Jurkat, Clone E6-1 (cell line): ENCODE measurements around the gene ATG101.
"Not testable (repeated sequence)": the region's sequence is repeated elsewhere in the genome, so short reads cannot be mapped to it uniquely, and the experiment has no call there.

ENCODE experiments used
- DNase-seq: peaks from one replicate; pipeline ENCODE4 v3.0.0-alpha.2; 2011; ENCODE audit warnings: low read depth, low spot score
- H3K4me3 ChIP-seq: 2 replicates; pipeline ENCODE4 v1.5.1; 2011; ENCODE audit warnings: mild to moderate bottlenecking, low read length, control low read depth, moderate library complexity

ATG101 gene

DNA sequence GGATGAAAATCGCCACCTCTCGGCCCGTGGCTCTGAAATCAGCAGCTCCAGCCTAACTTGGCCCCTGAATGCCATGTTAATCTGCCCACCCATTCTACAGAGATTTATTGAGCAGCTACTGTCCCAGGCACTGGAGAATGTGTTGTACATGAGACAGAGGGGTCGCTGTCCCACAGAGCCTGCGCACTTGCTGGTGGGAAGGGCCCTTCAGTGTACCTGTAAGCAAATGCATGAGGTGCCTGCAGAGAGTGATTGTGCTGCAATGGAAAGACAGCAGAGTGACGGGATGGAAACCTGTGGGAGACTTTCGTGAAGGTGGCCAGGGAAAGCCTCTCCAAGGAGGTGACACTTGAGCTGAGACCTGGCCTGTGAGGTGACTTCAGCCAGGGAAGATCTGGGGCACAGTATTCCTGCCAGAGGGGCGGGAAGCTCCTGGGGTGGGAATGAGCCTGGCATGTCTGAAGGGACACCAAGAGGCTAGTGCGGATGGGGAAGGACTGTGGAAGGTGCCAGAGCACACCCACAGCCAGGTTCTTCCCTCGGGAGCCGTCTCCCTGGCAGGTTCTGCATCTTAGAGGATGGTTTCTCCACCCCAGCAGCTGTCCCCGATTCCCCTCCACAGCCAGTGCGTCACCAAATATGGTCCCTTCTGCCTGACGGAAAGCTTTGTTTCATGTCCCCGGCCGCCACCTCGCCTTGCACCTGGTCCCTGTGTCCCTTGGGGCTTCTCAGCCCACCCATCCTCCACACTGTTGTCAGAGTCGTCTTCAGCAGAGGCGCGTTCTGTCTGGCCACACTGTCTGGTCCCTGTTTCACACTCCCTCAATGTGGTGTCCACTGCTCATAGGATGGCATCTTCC, 18.4 kb downstream of the ATG101 start:
- DNase-seq: no peak
- H3K4me3 ChIP-seq: no peak overlapping the region

DNA sequence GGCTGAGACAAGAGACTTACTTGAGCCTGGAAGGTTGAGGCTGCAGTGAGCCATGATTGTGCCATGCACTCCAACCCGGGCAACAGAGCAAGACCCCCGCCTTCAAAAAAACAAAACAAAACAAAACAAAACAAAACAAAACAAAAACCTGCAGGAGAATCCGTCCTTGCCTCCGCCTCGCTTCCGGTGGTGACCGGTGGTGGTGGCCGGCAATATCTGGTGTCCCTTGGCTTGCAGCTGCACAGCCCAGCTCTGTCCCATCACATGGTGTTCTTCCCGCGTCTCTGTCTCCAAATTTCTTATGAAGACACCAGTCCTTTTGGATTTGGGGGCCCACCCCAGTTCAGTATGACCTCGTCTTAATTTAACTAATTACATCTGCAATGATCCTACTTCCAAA, 19.7 kb downstream of the ATG101 start:
- no peak for DNase-seq
- no peak overlapping the region for H3K4me3 ChIP-seq

DNA sequence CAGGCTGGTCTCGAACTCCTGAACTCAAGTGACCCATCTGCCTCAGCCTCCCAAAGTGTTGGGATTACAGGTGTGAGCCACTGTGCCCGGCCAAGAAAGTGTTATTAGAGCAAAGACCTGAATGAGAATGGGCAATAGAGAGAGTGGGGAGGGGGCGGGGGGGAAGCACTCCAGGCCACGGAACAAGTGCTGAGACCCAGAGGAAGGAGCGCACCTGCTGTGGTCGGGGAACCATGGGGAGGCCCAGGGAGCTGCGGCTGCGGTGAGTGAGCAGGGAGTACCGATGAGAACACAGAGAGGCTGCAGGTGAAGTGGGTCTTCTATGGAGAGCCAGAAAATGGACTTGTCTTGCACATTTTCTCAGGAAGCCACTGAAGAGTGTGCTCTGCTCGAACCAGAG, 20.5 kb downstream of the ATG101 start:
- no peak overlapping the region for H3K4me3 ChIP-seq
- peak; percentile 69 for DNase-seq

DNA sequence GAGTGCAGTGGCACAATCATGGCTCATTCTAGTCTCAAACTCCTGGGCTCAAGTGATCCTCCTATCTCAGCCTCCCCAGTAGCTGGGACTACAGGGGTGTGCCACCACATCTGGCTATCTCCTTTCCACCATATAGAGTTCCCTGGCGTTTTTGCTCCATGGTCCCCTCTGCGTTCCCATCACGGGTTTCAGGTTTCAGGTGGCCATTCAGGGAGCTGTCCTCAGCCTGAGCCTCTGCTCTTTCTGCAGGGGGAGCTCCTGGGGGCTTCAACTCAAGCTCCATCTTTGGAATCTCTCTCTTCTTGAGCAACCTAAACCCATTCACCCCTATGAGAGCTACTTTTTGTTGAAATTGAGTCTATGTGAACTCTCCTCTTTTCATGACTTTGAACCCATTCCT, 21.3 kb downstream of the ATG101 start:
- no peak for DNase-seq
- no peak overlapping the region for H3K4me3 ChIP-seq

DNA sequence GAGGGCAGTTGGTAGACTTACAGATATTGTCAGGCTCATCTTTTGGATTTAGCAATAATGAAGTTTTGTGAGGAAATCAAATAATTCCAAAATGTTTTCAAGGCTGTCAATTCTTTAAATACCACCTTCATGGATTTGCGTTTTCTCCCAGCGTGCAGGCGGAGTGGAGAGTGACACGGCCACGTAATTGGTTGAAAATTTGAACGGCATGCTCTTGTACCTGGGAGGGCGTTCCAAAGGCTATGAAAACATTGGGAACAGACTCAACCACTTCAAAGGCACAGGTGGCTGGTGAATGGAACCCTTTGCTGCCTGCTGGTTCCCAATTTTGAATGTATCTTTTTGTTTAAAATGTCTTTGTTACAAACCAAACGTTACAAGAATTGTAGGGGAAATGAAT, 22.1 kb downstream of the ATG101 start:
- H3K4me3 ChIP-seq: no peak overlapping the region
- no peak for DNase-seq

DNA sequence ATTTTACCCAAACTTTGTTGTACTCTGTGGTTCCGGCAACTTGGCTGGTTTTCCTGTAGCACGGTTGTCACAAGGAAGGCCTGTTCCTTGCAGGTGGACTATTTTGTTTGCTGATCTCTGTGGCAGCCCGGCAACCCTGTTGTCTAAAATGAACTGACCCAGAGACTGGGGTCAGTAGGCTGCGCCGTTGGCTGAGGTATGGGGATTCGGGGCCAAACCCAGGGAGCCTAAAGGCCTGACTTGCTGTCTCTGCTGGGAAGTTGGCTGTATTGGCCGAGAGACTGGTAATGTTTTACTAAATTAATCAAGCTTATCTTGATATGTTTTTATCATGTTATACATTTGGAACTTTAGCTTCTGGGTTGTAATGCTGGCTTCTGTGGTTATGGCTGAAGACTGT, 23.6 kb downstream of the ATG101 start:
- DNase-seq: no peak
- no peak overlapping the region for H3K4me3 ChIP-seq

DNA sequence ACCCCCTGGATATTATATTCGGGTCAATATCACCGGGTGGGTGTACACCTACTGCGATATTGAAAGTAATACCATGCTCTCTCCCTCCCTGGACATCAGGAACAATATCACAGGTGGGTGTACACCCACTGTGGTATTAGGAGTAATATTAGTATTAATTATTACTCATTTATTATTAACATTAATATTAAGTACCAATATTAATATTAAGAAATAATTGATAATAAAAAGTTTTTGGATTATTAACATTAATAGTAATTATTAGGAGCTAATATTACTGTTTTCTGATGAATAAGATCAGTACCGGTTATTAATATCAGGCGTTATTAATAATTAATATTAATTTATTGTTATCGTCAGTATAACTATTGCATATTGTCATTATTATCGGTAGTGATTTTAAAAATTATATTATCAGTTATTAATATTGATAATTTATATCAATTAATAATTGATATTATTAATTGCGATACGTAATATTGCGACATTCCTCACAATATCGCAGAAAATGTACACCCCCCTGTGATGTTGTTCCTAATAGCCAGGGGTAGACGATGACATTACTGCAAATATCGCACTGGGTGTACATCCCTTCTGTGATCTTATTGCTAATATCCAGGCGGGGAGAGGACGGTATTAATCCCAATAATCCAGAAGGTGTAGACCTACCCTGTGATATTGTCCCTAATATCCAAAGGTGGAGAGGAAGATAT, 26.7 kb downstream of the ATG101 start:
- H3K4me3 ChIP-seq: no peak overlapping the region
- DNase-seq: no peak

DNA sequence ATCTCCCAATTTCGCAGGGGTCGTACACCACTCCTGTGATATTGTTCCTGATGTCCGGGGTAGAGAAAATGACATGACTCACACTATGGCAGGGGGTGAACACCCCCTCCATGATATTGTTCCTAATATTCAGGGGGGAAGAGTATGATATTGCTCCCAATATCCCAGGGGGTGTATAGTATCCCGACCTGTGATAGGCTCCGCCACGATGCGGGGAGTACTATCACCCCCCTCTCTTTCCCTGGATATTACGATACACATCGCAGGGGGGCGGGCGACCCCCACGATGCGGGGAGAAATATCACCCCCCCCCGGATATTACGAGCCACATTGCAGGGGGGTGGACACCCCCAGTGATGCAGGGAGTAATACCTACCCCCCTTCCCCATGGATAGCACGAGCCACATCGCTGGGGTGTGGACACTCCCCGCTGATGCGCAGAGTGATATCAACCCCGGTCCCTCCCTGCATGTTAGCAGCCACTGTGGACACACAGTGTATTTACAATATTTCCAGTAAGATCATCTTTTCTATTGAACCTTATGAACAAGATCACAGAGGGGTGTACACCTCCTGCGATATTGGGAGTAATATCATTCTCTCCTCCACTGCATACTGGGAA, 27.4 kb downstream of the ATG101 start:
- DNase-seq: no peak

DNA sequence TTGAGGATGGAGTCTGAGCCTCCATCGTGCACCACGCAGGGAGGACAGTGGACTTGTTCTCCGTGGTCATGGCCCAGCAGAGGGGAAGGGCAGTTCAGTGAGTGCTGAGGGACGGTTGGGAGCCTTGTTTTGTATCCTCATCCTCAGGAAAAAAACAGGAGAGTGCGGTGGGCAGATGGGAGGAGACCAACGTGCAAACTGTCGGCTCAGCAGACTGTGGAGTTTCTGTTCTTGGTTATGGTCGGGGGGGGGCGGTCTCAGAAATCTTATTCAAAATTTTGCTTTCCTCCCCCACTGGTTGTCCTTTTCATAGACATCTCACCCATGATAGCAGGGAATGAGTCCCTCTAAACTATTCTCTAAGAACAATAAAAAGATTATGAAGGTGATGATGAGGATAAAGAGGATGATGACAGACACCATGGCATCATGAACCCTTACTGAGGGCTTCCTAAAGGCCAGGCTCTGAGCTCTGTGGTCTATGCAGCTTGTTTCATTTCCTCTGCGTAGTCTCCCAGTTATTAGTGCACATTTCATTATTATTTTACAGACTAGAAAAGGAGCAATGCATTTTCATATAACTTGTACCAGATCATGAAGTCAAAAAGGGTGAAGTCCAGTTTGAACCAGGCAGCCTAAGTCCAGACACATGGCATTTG, 34.8 kb downstream of the ATG101 start:
- H3K4me3 ChIP-seq, DNase-seq: not testable (repeated sequence)

More for the DNA sequence above, 27.4 kb downstream of the ATG101 start:
- no peak overlapping the region for H3K4me3 ChIP-seq

DNA sequence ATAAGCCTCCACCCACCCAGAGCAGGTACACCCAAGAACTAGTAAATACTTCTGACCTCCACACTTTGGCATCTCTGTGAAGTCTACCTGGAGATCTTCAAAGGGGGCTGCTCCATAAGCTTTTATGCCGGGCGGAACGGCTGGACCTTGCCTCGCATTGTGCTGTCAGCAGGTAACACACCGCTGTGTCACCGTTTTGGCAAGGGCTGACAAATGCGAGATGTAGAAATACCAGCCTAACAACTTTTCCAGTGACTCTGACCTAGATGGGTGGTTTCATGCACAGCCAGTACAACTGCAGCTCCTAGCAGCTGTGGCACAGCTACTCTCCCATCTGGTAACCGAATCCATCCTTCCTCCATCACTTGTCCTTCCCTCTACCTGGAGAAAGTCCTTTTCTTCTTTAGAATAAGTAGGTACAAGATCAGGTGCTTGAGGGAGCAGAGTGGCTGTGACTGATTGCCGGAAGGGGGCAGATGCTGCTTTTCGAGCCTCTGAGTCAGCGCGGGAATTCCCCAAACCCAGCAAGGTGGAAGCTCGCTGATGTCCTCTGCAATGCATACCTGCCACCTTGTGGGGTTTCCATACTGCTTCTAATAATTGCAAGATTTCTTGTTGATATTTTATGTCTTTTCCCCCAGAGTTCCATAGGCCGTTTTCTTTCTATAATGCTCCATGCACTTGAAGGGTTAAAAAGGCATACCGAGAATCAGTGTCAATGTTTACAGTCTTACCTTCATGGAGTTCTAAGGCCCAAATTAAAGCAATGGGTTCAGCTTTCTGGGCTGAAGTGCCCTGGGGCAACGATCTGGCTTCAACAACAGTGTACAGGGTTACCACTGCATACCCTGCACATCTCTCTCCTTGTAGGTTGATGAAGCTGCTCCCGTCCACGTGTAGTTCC, 46.7 kb downstream of the ATG101 start:
- H3K4me3 ChIP-seq, DNase-seq: not testable (repeated sequence)

DNA sequence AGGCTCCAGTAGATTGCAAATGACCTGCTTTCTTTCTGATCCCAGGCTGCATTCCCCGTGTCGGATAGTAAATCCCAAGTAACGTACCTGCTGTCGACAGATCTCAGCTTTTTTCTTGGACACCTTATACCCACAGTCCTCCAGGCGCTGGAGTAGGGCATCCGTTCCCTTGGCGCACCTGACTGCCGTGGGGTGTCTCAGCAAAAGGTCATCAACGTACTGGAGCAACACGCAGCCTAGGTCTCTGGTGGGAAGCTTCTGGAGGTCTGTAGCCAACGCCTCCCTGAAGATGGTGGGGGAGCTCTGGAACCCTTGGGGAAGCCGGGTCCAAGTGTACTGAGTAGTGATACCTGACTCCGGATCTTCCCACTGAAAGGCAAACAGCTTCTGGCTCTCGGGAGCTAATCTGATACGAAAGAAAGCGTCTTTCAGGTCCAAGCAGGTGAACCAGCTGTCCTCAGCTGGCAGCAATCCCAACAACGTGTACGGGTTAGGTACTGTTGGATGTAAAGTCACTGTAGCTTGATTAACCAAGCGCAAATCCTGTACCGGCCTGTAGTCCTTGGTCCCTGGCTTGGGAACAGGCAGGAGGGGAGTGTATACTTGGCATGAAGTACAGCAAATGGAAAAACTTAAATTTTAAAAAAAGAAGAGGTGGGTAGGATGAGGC, 48.2 kb downstream of the ATG101 start:
- H3K4me3 ChIP-seq, DNase-seq: not testable (repeated sequence)

DNA sequence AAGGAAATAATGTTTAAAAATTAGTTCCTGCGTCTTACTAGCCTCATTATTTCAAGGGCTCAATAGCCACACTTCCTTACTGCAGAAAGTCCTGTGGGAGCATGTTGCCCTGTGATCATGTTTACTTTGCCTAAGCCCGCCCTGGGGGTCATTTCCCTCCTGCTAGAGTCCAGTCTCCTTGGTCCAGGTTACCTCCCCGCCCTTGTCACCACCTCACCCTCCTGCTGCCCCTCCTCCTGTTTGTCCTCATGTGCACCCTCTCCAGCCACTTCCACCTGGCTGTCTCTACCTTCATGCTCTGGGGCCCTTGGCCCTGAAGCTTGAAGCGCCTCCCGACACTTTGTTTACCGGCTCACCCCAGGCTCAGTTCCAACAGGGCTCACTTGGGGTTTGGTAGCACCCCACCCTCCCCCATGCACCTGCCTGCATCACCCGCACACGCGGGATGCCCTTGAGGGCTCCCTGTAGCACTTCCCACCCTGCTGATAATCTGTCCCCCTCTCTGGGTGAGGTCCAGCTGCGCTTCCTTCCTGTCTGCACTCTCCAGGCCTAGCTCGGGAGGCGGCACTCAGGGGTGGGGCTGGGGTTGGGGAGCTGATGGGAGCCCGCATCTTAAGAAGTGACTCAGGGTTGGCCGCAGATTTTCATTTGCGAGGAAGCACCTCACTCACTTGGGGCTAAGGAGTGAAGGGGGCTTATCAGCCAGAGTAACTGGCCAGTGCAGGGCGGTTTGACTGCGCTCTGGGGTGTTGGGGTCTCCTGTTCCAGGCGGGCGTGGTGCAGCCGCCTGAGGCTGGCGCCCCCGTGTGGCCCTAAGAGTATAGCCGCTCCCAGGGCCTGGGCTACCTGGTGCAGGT, 49.8 kb downstream of the ATG101 start:
- peak; percentile 35 for DNase-seq
- no peak overlapping the region for H3K4me3 ChIP-seq

DNA sequence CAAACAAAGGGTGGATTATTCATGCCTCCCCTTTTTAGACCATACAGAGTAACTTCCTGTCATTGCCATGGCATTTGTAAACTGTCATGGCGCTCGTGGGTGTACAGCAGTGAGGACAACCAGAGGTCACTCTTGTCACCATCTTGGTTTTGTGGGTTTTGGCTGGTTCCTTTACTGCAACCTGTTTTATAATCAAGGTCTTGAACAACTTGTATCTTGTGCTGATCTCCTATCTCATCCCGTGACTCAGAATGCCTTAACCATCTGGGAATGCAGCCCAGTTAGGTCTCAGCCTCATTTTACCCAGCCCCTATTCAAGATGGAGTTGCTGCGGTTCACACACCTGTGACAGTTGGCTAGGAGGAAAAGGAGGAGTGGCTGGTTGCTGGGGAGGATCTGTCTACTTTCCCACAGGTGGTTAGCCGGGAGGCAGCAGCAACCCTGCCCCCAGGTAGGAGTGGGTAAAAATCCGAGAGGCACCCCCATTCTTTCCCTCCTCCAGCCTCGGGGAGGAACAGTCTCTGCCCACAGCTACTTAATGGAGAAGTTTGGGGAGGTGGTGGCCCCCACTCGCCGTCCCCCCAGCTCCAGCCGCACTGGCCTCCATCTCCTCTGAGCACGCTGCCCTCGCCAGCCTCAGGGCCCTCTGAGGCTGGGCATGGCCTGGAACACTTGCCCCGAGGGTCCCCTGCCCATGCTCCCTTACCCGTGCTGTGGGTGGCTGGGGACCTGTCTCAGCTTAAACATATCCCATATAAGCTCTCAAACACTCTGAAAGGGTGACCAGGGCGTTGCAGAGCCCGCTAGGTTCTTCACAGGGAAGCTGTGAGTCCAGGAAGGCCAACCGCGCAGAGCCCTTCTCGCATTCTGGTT, 51.4 kb downstream of the ATG101 start:
- H3K4me3 ChIP-seq: no peak overlapping the region
- DNase-seq: no peak

DNA sequence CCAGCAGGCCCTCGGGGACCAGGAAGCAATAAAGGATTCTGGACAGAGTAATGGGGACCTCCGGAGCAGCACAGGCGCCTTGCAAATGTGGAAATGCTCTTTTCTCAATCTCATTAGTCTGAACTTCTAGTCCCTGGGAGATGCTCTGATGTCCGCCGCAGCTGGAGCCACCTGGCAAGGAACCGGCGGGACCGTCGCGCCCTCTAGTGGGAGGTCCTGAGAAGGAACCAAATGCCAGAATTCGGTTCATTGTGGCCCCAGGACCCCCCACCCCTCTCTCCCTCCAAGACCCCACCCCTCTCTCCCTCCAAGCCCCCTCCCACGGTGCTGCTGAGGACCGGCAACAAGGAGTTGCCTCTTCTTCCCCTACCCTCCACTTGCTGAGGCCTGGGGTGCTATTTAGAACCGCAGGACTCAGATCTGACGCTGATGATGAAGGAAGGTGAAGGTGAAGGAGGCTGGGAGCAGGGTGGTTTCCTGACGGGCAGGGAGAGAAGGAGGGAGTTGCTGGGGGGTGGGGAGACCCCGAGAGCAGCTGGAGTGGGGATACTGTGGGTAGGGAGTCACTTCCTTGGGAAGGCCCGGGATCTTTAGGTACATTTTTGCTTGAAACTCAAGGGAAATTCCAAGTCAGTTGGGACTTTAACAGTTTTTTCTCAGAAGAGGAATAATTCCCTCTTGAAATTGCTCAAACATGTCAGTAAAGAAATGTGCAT, 52.2 kb downstream of the ATG101 start:
- DNase-seq: peak; percentile 41
- no peak overlapping the region for H3K4me3 ChIP-seq

DNA sequence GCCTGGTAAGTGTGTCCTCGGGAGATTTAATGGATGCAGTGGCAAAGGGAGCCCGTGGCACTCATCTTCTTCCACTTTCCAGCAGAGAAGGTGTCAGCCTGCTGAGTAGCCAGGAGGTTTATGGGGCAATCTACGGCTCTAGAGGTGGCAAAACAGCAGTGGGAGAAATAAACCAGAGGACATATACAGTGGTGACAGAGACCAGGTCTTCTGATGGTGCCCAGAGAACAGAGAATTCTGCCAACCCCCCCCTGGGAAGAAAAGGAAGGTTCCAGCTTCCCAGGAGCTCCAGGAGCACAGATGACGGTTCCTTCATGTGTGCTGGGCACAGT, 52.7 kb downstream of the ATG101 start:
- no peak overlapping the region for H3K4me3 ChIP-seq
- DNase-seq: no peak

DNA sequence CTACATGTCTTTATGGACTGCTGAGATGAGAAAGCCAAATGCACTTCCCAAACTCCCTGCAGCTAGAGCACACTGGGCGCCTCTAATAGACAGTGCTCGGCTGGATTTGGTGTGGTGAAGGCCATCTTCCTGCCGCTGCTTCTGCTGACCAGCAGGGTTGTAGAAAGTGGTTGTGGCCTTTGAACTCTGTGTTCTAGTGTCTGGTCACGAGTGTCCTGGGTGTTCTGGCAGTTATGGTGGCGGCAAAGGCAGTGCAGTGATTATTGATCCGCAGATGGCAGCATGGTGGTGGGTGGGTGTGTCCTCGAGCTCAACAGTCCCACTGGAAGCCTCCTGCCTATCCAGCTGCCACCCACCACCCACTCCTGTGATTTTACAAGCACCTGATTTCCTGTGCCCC, 53.1 kb downstream of the ATG101 start:
- DNase-seq: no peak
- no peak overlapping the region for H3K4me3 ChIP-seq
